ENCODE results near the gene ITGB7.
A peak's percentile ranks its signal among the peaks of the same experiment; 100 is the strongest.

ITGB7 gene

DNA sequence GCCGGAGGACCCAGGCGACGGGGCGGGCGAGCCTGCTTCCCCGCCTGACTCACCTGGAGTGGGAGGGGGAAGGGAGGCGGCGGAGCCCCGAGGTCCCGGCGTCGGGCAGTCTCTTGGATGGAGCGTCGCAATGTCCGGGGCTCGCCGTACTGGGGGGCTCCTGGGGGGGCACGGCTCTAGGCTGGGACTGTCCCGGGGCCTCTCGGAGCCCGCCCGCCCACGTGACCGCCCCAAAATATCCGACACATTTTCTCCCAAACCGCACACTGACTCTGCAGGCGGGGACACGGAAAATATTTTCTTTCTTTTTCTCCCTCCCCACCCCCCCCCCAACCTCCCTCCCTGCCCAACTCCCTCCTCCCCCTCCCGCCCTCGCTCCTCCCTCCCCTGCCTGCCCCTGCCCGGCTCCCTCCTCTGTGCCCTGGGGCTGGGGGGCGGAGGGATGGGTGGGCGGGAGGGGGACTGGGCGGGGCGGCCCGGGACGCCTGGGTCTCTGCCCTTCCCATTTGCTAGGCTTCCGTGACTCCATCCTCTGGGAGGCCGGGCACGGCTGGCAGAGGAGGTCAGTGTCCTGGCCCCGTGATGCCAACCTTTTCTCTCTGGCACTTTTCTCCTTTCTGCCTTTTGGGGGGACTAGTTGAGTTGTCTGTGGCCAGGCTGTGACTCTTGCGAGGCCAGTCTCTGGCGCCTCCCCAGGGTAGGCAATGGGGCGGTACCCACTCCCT, 25.0 kb upstream of the ITGB7 start, which contains the start of gene RARG:
Gene RARG, minus strand, starts transcription at position 289 of the 725 bp plus-strand sequence. CDS start 4,664 bp downstream, outside the sequence.
- DNase-seq = peak; percentile 56

DNA sequence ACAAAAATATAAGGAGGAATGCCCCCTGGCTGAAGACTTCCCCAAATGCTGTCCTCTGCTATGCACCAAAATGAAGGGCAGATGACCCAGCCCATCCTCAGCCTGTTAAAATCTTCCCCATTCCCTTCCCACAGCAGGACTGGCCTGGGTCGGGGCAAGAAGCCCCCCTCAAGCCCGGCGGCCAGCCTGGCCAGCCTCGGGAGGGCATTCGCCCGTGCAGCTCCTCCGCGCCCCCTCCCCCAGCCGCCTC, 24.5 kb upstream of the ITGB7 start:
- DNase-seq = peak; percentile 72

DNA sequence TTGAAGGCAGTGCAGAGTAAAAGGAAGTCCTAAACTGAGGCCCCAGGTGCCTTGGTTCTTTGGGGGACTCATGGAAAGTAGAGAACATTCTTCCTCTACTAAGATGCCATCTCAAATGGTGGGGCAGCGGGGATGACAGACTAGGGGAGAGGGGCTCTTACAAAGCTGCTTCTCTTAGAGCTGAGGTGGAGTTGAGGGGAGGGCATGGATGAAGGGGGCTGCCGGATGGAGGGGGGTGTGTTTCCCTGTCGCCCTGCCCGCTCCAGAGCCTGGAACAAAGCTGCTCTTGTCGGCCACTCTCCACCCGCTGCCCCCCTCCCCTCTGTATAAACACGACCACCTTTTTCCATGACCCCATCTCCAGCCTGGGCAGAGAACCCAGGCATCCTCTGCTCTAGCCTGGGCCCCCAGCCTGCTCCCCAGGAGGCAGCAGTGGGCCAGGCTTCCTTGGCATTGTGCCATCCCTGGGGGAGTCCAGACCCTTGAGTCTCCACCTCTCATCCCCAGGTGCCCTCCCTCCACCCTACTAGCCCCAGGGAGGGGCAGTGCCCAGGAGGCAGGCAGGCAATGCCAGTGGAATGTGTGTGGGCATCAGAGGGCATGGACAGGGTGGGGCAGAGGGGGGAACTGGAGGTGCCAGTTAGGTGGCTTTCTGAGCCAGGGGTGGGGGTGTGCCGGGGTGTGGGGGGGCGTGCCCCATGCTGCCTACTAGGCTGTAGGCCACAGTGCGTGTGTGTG, 23.2 kb upstream of the ITGB7 start:
- no peak for DNase-seq

DNA sequence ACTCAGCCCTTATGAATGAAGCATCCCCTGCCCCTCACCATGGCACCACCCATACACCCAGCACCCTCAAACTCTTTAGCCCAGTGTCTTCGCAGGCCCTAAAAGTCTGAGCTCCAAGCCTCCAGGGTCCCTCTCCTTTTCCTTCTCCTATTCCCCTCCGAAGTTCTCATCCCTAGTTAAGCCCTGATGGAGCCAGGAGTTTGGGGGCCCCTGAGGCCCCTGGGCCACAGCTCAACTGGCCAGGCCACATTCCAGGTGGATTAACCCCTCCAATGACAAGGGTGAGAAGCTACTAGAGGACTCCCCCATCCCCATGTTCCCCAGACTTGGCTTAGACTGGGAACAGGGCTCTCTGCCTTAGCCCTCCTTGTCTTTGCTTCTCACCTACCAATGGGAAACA, 22.4 kb upstream of the ITGB7 start:
- DNase-seq = no peak

DNA sequence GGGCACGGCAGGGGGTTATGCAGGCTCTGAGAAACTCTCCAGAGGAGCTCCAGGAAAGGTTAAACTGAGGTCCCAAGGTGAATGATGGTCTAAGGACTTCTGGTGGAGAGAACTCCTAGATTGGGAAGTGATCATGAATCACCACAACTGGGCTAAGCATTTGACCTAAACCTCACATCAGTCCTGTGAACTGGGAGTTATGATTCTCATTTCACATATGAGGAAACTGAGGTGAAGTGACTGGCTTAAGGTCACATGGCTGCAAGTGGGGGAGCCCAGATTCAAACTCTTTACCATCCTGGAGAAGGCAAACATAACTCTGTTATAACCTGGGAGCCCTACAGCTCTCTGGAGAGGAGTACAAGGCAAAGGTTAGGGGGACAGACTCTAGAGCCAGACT, 20.8 kb upstream of the ITGB7 start:
- no peak for DNase-seq

DNA sequence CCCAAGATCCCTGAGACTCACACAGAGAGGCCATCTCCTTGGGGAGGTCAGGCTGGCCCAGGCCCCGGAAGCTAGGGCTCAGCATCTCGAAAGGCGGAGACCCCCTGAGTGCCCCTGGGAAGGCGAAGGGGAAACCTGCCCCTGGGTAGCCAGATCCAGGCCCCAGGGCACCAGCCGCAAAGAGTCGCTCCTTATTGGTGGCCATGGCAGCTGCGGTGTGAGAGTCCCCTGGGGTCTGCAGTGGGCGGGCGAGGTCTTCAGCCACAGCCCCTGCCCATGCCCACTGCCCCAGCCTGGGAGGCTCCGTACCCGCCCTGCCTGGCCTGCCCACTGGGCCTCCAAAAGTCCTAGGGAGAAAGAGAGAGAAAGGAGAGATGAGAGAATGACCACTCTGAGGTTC, 20.3 kb upstream of the ITGB7 start:
- DNase-seq = no peak

DNA sequence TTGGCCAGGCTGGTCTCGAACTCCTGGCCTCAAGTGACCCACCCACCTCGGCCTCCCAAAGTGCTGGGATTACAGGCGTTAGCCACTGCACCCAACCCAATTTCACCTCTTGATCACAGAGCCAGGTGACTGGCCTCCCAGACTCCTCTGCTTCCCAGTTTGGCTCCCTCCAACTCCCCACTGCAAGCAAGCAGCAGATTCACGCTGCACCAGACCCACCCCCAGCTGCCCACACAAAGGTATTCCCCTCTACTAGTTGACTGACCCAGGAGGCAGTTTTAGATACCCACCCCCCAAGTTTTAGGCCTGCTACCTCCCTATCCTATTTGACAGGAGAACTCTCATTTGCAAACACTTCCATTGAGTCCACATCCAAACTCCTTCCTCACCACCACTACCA, 19.8 kb upstream of the ITGB7 start:
- no peak for DNase-seq

DNA sequence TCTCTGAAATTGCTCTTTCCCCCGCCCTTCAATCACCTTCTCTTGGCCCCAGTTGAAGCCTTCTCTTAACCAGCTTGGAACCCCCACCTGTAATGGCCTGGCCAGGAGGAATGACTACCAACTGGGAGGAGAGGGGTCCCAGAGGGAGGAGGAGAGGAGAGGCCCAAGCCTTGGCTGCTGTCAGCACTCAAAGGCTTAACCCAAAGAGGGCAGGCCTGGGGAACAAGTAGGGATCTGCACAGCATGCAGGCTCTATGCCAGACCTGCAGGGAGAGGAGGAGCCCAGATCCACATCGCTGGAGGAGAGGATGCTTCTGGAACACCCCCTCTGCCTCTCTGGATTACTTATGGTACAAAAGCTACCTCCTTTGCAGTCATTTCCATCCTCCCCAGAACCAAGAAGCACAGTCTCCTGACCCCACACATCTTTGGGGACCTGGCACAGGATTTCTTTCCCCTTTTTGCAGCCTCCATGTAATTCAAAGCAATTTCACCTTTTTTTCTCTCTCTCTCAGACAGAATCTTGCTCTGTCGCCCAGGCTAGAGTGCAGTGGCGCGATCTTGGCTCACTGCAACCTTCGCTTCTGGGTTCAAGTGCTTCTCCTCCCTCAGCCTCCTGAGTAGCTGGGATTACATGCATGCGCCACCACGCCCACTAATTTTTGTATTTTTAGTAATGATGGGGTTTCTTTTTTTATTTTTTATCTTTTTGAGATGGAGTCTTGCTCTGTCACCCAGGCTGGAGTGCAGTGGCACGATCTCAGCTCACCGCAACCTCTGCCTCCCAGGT, 18.8 kb upstream of the ITGB7 start:
- DNase-seq = no peak

DNA sequence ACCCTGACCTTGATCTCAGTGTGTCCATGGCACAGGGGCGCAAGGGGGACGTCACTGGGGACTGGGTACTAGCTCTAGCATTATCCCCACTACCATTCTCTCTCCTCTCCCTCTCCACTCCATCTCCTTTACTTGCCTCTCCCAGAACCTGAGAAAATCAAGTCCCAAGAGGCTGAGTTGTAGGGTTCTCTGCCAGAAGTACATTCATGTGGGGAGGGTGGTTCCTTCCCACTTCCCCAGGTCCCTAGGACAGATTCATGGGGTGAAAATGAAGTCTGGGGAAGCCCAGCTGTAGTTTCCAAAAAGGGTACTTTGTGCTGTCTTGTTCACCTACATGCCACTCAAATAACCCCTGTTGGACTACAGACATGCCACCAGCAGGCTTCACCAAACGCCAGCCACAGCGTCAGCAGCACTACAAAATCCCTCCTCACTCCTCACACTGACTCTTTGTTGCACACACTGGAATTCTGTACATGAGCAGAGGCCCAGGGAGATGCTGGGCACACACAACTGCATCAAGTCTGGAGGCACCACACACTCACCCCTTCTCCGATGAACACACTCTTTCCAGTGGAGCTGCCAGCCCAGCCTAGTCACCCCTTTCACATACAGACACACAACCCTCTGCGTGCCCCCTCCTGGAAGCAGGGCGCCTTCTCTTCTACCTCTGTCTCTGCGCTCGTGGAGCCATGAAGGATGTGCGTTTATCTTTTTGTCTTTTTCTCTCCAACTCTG, 18.0 kb upstream of the ITGB7 start:
- no peak for DNase-seq

DNA sequence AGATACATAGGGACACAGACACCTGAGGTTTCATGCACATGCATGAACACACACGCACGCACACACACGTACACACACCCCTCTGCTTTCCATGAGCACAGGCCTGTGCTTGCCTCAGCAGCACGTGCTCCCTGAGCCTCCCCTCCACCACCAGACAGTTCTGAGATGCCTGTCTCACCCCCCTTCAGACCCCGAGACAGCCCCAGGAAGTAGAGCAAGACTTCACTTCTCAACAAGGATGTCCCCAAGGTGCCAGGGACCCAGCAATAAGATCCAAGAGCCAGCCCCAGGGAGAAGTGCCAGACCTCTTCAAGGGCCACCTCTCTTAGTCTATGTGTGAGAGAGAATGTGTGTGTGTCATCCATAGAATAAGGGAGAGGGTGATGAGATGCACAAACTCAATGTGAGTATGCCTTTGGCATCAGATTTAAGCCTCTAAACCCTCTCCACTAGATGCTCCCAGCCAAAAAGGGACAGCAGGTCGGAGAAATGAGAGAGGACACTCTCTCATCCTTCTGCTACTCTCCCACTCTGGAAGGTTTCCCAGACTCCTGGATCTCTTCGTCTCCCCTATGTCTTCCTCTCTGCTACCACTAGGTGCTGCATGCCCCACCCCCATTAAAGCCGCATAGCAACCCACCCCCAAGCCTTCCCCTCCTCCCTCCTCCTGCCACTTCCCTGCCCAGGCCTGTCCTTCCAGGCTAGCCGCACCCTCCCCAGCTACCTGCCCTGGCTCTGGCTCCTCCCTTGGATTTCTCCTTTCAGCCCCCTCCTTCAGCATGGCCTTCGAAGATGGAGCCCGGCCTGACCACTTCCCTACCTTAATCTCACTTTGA, 17.2 kb upstream of the ITGB7 start:
- no peak for DNase-seq

DNA sequence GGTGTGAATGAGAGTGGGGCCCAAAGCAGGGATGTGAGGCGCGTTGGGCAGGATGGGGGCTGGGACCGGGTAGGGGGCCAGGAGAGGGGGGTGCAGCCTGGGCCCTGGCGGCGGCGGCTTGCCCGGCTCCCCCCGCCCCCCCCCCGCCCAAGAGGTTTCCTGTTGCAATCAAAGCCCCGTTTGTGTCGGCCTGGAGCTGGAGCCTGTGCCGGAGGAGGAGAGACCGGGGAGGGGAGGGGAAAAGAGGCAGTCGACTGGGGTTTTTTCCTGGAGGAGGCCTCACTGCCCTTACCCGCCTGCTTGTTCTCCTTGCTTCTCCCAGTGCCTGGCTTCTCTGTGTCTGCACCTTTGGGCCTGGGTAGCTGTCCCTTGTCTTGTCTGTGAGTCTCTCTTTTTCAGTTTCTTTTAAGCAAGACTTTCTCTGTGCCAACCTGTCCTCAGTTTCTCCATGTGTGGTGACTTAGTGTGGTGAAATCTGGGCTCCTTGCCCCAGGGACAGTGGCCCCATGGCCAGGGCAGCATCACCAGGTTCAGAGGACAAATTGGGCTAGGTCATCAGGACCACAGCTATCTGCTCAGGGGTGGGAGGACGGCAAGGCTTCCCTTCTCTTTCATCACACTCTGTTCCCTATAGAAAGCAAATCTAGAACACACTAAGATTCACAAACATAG, 16.5 kb upstream of the ITGB7 start:
- DNase-seq = no peak

DNA sequence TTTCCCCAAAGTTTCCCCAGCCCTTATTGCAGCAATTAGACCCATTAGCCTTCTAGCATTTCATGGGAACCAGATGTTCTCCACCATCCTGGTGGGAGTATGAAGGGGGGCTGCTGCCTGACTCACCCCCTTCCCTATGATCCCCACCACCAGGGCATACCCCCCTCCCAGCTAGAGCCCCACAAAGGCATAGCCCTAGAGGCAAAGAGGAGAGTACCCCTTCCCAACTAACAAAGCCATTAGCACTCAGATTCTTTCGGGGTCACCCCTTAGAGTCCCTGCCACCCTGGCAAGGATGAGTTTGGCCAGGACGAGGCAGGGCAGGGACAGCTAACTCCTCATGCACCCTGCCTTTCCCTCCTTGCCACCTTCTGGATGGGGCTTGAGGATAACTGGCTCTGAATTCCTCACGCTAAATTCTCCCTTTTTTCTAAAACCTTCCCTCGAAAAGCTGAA, 15.8 kb upstream of the ITGB7 start:
- DNase-seq = no peak

DNA sequence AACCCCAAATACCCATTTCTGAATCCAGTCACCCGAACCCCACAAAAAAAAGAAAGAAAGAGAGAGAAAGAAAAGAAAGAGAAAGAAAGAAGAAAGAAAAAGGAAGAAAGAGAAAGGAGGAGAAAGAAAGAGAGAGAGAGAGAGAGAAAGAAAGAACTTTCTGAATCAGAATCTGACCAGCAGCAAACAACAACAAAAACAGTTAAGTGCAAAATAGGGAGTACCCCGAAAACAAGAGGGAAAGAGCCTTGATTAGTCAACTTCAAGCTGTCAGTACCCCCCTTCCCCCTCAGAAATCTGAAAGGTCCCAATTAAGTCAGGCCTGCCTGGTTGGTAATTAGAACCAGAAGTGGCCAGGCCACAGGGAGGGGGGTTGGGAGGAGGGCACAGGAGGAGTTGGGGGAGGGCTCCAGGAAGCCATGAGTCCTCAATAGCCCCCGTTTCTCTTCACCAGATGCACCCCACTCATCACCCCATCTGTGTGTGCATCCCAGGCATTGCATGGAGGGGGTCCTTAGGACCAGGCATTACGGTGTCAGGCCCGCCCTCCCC, 15.2 kb upstream of the ITGB7 start:
- DNase-seq = peak; percentile 46

DNA sequence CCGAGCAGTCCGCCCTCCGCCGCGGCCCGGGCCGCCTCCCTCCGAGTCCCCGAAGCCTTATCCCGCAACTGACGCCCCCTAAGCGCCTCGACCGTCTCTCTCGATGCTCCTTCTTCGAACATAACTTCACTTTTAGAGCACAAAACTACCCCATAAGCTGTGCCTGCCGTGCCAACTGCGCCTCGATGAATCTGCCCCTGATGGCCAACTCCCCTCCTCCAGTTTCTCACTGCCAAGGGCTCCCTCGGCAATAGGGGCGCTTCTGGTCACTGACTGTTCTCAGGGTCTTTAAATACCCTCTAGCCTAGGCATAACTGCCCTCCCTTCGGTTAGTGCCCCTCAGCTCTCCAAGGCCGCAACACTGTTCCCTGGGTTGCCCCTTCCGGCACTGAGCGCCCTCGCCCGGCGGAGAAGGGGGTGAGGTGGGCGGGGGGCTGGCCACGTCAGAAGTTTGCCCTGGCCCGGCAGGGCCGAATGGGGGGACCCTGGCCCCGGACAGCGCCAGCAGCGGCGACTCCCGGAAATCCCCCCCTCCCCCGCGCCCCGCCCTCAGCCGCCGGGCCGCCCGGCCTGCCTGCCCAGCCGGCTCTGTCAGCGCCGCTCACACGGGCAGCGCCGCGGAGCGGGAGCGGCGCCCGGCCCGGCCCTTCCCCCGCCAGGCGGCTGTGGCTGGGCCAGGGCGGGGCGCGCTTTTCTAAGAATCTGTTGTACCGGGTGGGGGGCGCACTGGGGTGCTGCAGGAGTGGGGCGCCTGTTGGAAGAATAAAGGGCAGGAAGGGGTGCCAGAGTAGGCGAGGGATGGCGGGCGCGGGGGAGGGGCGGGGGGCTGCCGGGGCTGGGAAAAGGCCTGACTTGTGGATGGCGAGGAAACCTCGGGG, 14.4 kb upstream of the ITGB7 start:
- DNase-seq = peak; percentile 92

DNA sequence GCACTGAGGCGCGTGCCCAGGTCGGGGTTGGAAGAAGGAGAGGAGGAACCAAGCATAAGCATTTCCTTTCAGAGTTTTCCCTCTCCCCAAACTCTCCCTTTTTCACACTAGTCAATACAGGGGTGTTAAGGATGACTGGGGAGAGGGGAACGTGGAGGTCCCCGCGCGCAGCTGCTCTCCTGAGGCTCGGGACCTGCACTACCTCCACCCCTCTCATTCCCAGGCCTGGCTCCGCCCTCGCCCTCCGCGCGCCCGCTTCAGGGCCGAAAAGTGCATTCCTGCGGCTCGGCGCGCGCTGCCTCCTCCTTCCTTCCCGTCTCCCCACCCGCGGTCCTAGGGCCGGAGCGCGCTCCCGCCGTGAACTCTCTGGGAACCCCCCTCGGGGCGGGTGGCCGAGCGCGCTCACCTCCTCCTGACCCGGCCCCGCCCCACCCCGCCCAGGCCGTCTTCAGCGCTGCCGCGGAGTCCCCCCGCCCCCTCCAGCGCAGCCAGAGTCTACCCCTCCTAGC, 13.7 kb upstream of the ITGB7 start:
- DNase-seq = peak; percentile 96

DNA sequence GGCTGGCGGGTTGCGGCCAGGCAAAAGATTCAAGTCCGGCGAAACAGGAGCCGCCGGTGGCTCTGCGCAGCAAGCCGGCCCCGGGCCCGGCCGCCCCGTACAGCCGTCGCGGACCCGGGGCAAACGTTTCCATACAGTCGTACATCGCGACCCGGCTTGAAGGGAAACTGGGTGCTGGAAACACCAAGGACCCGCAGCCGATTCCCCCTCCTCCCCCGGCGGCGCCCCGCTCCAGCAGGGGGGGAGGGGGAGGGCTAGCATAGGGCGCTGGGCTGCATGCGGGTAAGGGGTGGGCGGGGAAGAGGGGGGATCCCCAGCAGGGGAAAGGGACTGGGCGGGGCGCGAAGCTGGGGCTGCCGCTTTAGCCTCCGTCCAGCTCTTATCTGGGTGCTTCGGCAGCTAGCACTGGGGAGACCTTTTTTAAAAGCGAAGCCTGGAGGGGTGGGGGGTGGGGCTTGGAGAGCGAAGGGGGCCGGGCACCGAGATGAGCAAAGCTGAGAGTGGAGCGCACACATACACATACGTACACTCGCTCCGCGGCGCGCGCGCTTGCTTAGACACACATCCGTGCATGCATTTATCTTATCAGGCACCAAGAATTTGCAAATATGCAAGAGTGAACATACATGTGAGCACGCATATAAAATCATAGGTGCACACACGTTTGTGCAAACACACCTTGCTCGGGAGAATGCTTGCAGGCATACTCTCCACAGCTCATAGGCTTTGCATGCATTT, 13.1 kb upstream of the ITGB7 start:
- DNase-seq = peak; percentile 79

DNA sequence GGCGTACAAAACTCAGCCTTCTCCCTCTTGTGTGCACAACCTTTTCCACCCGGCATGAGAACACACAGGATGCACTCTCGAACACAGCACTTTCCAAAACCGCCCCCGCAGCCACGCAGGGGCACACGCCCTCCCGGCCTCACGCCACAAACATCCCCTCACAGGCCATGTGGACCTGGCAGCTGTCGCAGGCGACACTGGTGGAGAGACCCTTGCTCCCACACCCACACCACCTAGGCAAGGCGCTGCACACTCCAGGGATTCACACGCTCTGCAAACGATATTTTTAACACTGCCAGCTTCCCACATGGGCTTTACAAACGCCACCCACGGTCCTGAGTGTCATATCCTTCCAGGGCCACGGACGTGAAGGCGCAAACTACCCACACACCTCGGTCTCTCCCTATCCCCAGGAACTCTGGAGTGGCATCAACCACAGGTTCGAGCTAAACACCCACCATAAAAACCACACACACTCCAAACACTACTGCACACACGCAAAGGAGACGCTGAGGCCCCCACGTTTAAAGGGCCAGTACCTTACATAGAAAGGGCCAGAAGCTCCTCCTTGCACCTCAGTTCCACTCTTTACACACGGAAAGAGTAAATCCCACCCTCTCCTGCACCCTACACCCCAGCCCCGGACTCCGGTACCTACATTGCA, 12.4 kb upstream of the ITGB7 start:
- peak; percentile 52 for DNase-seq
